ENCODE measurements around the gene HLCS. TPM values are rescaled to one million over a fixed set of nuclear protein-coding genes. Genes with fewer than 3 reads are reported as not detected.

Gene HLCS
- 10.7 TPM for total RNA-seq

DNA sequence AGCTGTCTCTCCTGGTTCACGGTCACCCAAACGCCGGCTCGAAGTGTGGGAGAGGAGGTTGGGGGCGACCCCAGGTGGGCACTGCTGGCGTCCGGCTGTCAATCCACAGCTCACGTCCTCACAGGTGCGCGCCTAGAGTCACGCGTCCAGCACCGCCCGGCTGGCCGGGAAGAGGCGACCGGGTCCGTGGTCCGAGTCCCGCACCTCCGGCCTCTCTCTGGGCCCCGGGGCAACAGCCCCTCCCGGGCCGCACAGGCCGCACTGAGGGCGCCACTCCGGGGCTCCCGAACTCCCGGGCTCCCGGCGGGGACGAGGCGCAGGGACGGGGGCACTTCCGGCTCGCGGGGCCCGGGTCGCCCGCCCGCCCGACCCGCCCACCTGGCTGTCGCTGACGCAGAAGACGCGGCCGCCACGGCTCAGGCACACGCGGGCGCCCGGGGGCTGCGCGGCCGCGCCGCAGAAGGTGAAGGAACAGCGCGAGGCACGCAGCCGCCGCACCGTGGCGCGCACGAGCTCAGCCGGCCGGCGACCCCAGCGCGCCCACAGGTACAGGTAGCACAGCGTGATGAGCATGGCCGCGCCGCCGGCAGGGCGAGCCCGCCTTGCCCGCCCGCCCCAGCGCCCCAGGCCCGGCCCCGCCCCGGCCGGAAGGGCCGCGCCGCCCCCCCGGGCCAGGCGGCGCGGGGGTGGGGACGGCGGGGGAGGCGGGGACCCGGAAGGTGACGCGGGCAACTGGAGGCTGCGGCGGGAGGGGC is at the start of gene HLCS:
Gene HLCS, minus strand, starts transcription at position 604 of the 755 bp plus-strand sequence. Its CDS starts 31 bp downstream, at position 573.
- peak in 1 of 2 donors; percentile 86 for DNase-seq (ENCODE audit: low spot score in 2 of 2)
- peaks cover 0 to 3% of the 10 kb centered on the region in 2 donors for H3K36me3 ChIP-seq
- H3K9me3 ChIP-seq, result no peaks in the 10 kb centered on the region
- intact Hi-C loops (cut with DNase I), result loop anchor here (1.0 to 5.0 kb wide), 2 partner anchors 23 to 46 kb away; no protein-coding TSS in a partner anchor
- no peaks in the 10 kb centered on the region for H3K27me3 ChIP-seq
- no peak for TF ChIP-seq CTCF (IDR thresholded peaks at IDR 0.05)
- H3K4me1 ChIP-seq, result peaks cover 2 to 5% of the 10 kb centered on the region in 2 donors
- peak within 1 kb of the TSS; percentile 79 to 97 for H3K4me3 ChIP-seq
- peak within 1 kb of the TSS; percentile 86 to 89 for H3K27ac ChIP-seq

DNA sequence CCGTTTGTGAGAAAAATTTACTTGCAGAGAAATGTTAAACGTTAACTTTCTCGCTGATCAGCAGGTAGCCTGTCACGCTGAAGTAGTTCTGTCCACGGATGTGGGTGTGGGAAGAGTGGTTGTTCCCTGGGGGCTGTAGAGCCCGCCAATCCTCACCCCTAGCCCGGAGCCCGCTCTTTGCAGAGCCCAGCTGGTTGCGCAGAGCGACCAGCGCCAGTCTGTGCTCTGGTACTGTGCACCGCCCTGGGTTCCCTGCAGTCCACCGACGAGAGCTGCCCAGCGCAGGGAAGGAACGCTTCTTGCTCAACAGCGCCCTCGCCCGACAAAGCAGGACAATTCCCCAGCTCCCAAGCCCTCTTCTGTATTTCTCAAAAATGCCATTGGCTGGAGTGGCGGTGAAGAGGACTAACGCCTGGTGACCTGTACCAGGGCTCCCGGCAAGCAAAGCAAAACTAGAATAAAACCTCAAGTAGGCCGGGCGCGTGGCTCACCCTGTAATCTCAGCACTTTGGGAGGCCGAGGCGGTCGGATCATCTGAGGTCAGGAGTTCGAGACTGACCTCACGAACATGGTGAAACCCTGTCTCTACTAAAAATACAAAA is 43.4 kb upstream of the HLCS start:
- H3K27ac ChIP-seq, result no peak overlapping the region
- intact Hi-C loops (cut with DNase I), result loop anchor here (2.0 to 5.0 kb wide), 2 partner anchors 19 to 43 kb away; partner anchors contain the start of gene HLCS
- no peaks in the 10 kb centered on the region for H3K9me3 ChIP-seq
- TF ChIP-seq CTCF (IDR thresholded peaks at IDR 0.05), result peak; percentile 71 to 87 (median 79)
- peak overlapping the region; percentile 39 to 53 for H3K4me3 ChIP-seq
- H3K27me3 ChIP-seq, result no peaks in the 10 kb centered on the region
- peaks cover 7 to 11% of the 10 kb centered on the region in 2 donors for H3K4me1 ChIP-seq
- no peaks in the 10 kb centered on the region for H3K36me3 ChIP-seq
- DNase-seq (ENCODE audit: low spot score in 2 of 2), result peak; percentile 16 to 87

GRCh38 chr21:37008724-37009123 is 42.3 kb upstream of the HLCS start:
- no peak for TF ChIP-seq CTCF (IDR thresholded peaks at IDR 0.05)
- no peaks in the 10 kb centered on the region for H3K36me3 ChIP-seq
- H3K4me1 ChIP-seq, result peaks cover 7 to 11% of the 10 kb centered on the region in 2 donors
- no peaks in the 10 kb centered on the region for H3K9me3 ChIP-seq
- H3K27ac ChIP-seq, result no peak overlapping the region
- intact Hi-C loops (cut with DNase I), result no loop called here
- no peak overlapping the region for H3K4me3 ChIP-seq
- no peak for DNase-seq (ENCODE audit: low spot score in 2 of 2)
- no peaks in the 10 kb centered on the region for H3K27me3 ChIP-seq

GRCh38 chr21:37006486-37007291 is 40.2 kb upstream of the HLCS start, which contains the start of gene RIPPLY3:
RIPPLY3 (plus strand) TSS chr21:37006702; CDS start chr21:37006773, 71 bp downstream.
- H3K4me1 ChIP-seq, result peaks cover 7 to 11% of the 10 kb centered on the region in 2 donors
- H3K27me3 ChIP-seq, result no peaks in the 10 kb centered on the region
- H3K27ac ChIP-seq, result no peak within 1 kb of the TSS
- H3K36me3 ChIP-seq, result no peaks in the 10 kb centered on the region
- H3K9me3 ChIP-seq, result no peaks in the 10 kb centered on the region
- DNase-seq (ENCODE audit: low spot score in 2 of 2), result no peak
- peak within 1 kb of the TSS; percentile 59 for H3K4me3 ChIP-seq
- intact Hi-C loops (cut with DNase I), result no loop called here
- no peak for TF ChIP-seq CTCF (IDR thresholded peaks at IDR 0.05)

All from ascending aorta (tissue), 2 donors.